Measurements from ENCODE around the gene OR1M1. TPM values are rescaled to one million over a fixed set of nuclear protein-coding genes. Genes with fewer than 3 reads are reported as not detected.

Gene OR1M1
- total RNA-seq, 1 donor from 2014 or later, result not detected

DNA sequence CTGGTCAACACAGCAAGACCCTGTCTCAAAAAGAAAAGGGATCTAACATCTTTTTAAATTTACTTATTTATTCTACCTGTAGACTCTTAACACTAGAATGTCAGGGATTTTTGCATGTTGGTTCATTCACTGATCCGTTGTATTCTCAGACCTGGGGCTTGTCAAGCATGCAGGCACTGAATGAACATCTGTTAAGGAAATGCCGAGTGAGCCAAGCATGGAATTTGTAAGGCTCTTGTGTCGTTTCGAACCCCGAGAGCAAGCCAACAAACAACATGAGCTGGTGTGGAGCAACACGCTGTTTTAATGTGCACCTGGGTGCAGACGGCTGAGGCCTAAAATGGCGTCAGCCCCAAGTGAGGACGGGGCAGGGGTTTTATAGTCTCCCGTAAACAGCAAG is 10.0 kb upstream of the OR1M1 start:
- no peak overlapping the region for H3K4me3 Mint-ChIP-seq
- DNase-seq (ENCODE audit: low read depth, low spot score), result no peak
- TF ChIP-seq, protein P1, sequence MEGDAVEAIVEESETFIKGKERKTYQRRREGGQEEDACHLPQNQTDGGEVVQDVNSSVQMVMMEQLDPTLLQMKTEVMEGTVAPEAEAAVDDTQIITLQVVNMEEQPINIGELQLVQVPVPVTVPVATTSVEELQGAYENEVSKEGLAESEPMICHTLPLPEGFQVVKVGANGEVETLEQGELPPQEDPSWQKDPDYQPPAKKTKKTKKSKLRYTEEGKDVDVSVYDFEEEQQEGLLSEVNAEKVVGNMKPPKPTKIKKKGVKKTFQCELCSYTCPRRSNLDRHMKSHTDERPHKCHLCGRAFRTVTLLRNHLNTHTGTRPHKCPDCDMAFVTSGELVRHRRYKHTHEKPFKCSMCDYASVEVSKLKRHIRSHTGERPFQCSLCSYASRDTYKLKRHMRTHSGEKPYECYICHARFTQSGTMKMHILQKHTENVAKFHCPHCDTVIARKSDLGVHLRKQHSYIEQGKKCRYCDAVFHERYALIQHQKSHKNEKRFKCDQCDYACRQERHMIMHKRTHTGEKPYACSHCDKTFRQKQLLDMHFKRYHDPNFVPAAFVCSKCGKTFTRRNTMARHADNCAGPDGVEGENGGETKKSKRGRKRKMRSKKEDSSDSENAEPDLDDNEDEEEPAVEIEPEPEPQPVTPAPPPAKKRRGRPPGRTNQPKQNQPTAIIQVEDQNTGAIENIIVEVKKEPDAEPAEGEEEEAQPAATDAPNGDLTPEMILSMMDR (conservative IDR thresholded peaks at IDR 0.05), result no peak
- no peaks in the 10 kb centered on the region for H3K9me3 Mint-ChIP-seq
- no peaks in the 10 kb centered on the region for H3K27me3 Mint-ChIP-seq (ENCODE audit: low read depth)
- peaks cover 5% of the 10 kb centered on the region for H3K4me1 Mint-ChIP-seq
- no peak overlapping the region for H3K27ac Mint-ChIP-seq (ENCODE audit: unreplicated experiment)
- H3K36me3 Mint-ChIP-seq (ENCODE audit: low read depth), result no peaks in the 10 kb centered on the region

DNA sequence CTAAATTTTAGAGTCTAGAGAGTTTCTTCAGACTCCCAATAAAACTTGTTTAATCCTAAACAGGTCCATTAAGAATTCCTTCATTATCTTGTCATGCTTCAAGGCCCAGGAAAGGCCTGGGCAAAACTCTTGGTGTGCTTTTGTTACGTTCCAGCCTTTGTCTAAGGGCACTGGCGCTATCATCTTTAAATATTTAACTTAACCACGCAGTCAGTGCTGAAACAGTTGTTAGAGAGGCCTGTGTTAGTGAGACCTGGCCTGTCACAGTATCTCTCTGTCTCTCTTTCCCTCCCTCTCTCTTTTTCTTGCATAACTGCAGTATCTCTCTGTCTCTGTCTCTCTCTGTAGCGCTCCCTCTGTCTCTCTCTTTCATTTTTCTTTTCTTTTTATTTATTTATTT is 8.2 kb upstream of the OR1M1 start:
- no peak overlapping the region for H3K4me3 Mint-ChIP-seq
- H3K36me3 Mint-ChIP-seq (ENCODE audit: low read depth), result no peaks in the 10 kb centered on the region
- TF ChIP-seq, protein P1 (conservative IDR thresholded peaks at IDR 0.05), result no peak
- H3K4me1 Mint-ChIP-seq, result peaks cover 5% of the 10 kb centered on the region
- DNase-seq (ENCODE audit: low read depth, low spot score), result no peak
- no peaks in the 10 kb centered on the region for H3K9me3 Mint-ChIP-seq
- H3K27me3 Mint-ChIP-seq (ENCODE audit: low read depth), result peaks cover 5% of the 10 kb centered on the region
- no peak overlapping the region for H3K27ac Mint-ChIP-seq (ENCODE audit: unreplicated experiment)

DNA sequence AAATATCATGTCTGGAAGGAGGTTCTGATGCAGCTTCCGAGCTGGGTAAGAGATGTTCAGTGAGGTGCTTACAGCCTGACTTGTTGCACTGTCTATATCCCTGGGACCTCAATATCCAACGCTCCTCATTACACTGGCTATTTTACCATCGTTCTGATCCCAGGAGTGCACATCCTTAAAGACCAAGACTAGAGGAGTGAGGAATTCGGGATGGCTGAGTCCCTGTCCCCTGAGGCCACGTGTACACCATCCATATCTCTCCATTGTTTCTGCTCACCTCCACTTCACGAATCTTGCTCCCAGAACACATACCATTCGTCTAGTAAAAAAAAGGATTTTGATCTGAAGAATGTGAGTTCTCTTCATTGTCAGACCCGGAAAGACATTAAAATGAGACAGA is 20.5 kb downstream of the OR1M1 start, which contains the start of gene OR7G2:
Gene OR7G2, minus strand, starts transcription at position 101 of the 400 bp plus-strand sequence. CDS start 4,232 bp downstream, outside the sequence.
- Mint-ChIP-seq H3K4me1 (no peaks in the 10 kb centered on the region), H3K27me3 (ENCODE audit: low read depth) (peaks cover 35% of the 10 kb centered on the region), H3K9me3 (peaks cover 3% of the 10 kb centered on the region), H3K36me3 (ENCODE audit: low read depth) (no peaks in the 10 kb centered on the region), H3K4me3 (no peak within 1 kb of the TSS), H3K27ac (ENCODE audit: unreplicated experiment) (no peak within 1 kb of the TSS)
- TF ChIP-seq, protein P1 (conservative IDR thresholded peaks at IDR 0.05), result no peak
- no peak for DNase-seq (ENCODE audit: low read depth, low spot score)

DNA sequence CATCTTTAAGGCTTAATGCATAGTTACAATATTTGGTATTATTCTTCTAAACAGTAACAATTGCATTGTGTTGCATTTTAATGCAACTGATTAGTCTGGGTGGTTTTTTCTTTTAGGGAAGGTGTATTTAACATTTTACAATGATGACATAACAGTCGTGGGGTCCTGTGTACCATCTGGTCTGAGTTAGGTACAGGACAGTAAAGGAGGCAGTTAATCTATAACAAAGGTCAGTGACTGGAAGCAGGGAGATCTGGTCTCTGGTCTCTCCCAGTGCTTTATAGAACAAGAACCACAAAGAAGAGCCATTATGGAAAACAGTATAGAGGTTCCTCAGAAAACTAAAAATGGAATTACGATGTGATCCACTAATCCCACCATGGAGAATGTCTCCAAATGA is 23.1 kb downstream of the OR1M1 start:
- Mint-ChIP-seq H3K9me3 (peaks cover 3% of the 10 kb centered on the region), H3K27me3 (ENCODE audit: low read depth) (peaks cover 36% of the 10 kb centered on the region), H3K36me3 (ENCODE audit: low read depth) (no peaks in the 10 kb centered on the region), H3K4me3 (no peak overlapping the region), H3K4me1 (no peaks in the 10 kb centered on the region), H3K27ac (ENCODE audit: unreplicated experiment) (no peak overlapping the region)
- TF ChIP-seq, protein P1 (conservative IDR thresholded peaks at IDR 0.05), result no peak
- DNase-seq (ENCODE audit: low read depth, low spot score), result no peak

DNA sequence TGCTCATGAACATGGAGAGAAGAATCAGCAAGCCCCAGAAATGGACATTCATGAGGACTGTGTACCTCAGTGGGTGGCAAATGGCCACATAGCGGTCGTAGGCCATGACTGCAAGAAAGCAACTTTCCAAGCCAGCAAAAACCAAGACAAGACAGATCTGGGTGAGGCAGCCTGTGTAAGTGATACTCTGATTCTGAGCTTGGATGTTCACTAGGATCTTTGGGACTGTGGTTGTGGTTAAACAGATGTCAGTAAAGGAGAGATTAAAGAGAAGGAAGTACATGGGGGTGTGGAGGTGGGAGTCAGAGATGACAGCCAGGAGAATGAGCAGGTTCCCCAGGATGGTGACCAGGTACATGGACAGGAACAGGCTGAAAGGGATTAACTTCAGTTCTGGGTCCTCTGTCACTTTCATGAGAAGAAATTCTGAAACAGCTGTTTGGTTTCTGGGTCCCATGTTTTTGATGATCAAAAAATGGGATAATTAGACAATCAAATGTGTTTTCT is 28.5 kb downstream of the OR1M1 start, which contains the start of gene OR7G1:
Gene OR7G1, minus strand, starts transcription at position 457 of the 507 bp plus-strand sequence. Its CDS starts 0 bp downstream, at position 457.
- H3K27ac Mint-ChIP-seq (ENCODE audit: unreplicated experiment), result no peak within 1 kb of the TSS
- peaks cover 45% of the 10 kb centered on the region for H3K27me3 Mint-ChIP-seq (ENCODE audit: low read depth)
- H3K36me3 Mint-ChIP-seq (ENCODE audit: low read depth), result no peaks in the 10 kb centered on the region
- peaks cover 5% of the 10 kb centered on the region for H3K9me3 Mint-ChIP-seq
- H3K4me1 Mint-ChIP-seq, result no peaks in the 10 kb centered on the region
- no peak within 1 kb of the TSS for H3K4me3 Mint-ChIP-seq
- TF ChIP-seq, protein P1 (conservative IDR thresholded peaks at IDR 0.05), result no peak
- DNase-seq (ENCODE audit: low read depth, low spot score), result no peak
